ENCODE results near the gene ANHX. TPM values are rescaled to one million over a fixed set of nuclear protein-coding genes. Genes with fewer than 3 reads are reported as not detected.

The ANHX gene
- total and polyA plus RNA-seq, 2 donors (not counting 1 experiment from before 2014, with no cell fraction given), result not detected

GRCh38 chr12:133202493-133203343 lies 33.0 kb downstream of the ANHX start:
- Mint-ChIP-seq H3K9me3 (ENCODE audit: insufficient read depth) (peaks cover 15% of the 10 kb centered on the region), H3K4me3 (no peak overlapping the region), H3K27me3 (no peaks in the 10 kb centered on the region), H3K4me1 (no peaks in the 10 kb centered on the region), H3K27ac (no peak overlapping the region)
- ChIA-PET POLR2A (no interaction called here), CTCF (interaction anchor here (1.1 to 1.5 kb wide), 2 partner anchors 11 to 22 kb away, joined by 3 to 4 read pairs; partner anchors contain the start of gene ZNF268)
- Histone ChIP-seq H3K27ac (ENCODE audit: low read length in 2 of 2) (no peak overlapping the region), H3K4me1 (ENCODE audit: control insufficient read depth in 2 of 2, insufficient read depth in 2 of 2, low read length in 2 of 2) (no peaks in the 10 kb centered on the region), H4K20me1 (ENCODE audit: control insufficient read depth, insufficient read depth, low read length, poor library complexity, severe bottlenecking) (no peaks in the 10 kb centered on the region), H3K4me2 (replicated peaks; ENCODE audit: low read depth, low read length, poor library complexity, severe bottlenecking) (no peak overlapping the region), H3K36me3 (replicated peaks in 1 of 2; ENCODE audit: control extremely low read depth in 1 of 2, control insufficient read depth in 1 of 2, extremely low read depth in 1 of 2, insufficient read depth in 2 of 2, low read length in 1 of 2) (peaks cover 16 to 33% of the 10 kb centered on the region in 2 experiments), H3K9me3 (ENCODE audit: control extremely low read depth in 1 of 3, control insufficient read depth in 2 of 3, insufficient read depth in 1 of 3, low read length in 2 of 3) (peaks cover 10 to 74% (median 57%) of the 10 kb centered on the region in 3 donors), H3K27me3 (replicated peaks in 1 of 4; ENCODE audit: control extremely low read depth in 1 of 4, control insufficient read depth in 3 of 4, insufficient read depth in 4 of 4, low read length in 3 of 4) (no peaks in the 10 kb centered on the region), H3K9ac (ENCODE audit: low read length) (no peak overlapping the region), H3K79me2 (ENCODE audit: control insufficient read depth, insufficient read depth, low read length) (no peaks in the 10 kb centered on the region), H3K4me3 (ENCODE audit: control extremely low read depth in 1 of 5, extremely low read depth in 1 of 5, insufficient read depth in 1 of 5, low read depth in 2 of 5, low read length in 4 of 5) (peak overlapping the region in 1 of 5 experiments; percentile 26), H2AFZ (ENCODE audit: insufficient read depth, low read depth, low read length, poor library complexity, severe bottlenecking) (no peak overlapping the region)
- 100% methylated on average over 1 of the region's 2 CpGs for WGBS (ENCODE audit: insufficient coverage)
- no peak for TF ChIP-seq EZH2 (IDR thresholded peaks at IDR 0.05; ENCODE audit: borderline replicate concordance, insufficient read depth, low read depth, low read length, poor library complexity, severe bottlenecking)
- TF ChIP-seq, protein P1, sequence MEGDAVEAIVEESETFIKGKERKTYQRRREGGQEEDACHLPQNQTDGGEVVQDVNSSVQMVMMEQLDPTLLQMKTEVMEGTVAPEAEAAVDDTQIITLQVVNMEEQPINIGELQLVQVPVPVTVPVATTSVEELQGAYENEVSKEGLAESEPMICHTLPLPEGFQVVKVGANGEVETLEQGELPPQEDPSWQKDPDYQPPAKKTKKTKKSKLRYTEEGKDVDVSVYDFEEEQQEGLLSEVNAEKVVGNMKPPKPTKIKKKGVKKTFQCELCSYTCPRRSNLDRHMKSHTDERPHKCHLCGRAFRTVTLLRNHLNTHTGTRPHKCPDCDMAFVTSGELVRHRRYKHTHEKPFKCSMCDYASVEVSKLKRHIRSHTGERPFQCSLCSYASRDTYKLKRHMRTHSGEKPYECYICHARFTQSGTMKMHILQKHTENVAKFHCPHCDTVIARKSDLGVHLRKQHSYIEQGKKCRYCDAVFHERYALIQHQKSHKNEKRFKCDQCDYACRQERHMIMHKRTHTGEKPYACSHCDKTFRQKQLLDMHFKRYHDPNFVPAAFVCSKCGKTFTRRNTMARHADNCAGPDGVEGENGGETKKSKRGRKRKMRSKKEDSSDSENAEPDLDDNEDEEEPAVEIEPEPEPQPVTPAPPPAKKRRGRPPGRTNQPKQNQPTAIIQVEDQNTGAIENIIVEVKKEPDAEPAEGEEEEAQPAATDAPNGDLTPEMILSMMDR (IDR thresholded peaks at IDR 0.05), result no peak
- no peak for DNase-seq
- intact Hi-C loops (cut with micrococcal nuclease), result no loop called here
- ATAC-seq (ENCODE audit: low read depth), result no peak

DNA sequence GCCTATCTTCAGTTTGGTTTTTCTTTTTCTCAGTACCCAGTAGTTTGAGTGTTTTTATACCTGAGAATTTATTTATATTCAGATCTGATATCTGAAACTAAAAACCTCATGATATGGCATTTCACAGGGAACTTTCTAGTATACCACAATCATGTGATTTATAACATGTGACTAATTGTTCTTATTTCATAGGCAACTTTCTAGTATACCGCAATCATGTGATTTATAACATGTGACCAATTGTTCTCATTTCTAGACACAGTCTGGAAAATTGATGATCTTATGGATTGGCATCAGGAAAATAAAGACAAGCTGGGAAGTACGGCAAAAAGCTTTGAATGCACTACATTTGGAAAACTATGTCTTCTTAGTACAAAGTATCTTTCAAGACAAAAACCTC lies 33.8 kb downstream of the ANHX start:
- Histone ChIP-seq H3K27ac (ENCODE audit: low read length in 2 of 2) (no peak overlapping the region), H3K9me3 (ENCODE audit: control extremely low read depth in 1 of 3, control insufficient read depth in 2 of 3, insufficient read depth in 1 of 3, low read length in 2 of 3) (peaks cover 5 to 65% (median 55%) of the 10 kb centered on the region in 3 donors), H3K4me2 (replicated peaks; ENCODE audit: low read depth, low read length, poor library complexity, severe bottlenecking) (no peak overlapping the region), H3K4me1 (ENCODE audit: control insufficient read depth in 2 of 2, insufficient read depth in 2 of 2, low read length in 2 of 2) (no peaks in the 10 kb centered on the region), H3K9ac (ENCODE audit: low read length) (no peak overlapping the region), H3K4me3 (ENCODE audit: control extremely low read depth in 1 of 5, extremely low read depth in 1 of 5, insufficient read depth in 1 of 5, low read depth in 2 of 5, low read length in 4 of 5) (peak overlapping the region in 1 of 5 experiments; percentile 26), H3K27me3 (replicated peaks in 1 of 4; ENCODE audit: control extremely low read depth in 1 of 4, control insufficient read depth in 3 of 4, insufficient read depth in 4 of 4, low read length in 3 of 4) (no peaks in the 10 kb centered on the region), H3K36me3 (replicated peaks in 1 of 2; ENCODE audit: control extremely low read depth in 1 of 2, control insufficient read depth in 1 of 2, extremely low read depth in 1 of 2, insufficient read depth in 2 of 2, low read length in 1 of 2) (peaks cover 16 to 33% of the 10 kb centered on the region in 2 experiments), H2AFZ (ENCODE audit: insufficient read depth, low read depth, low read length, poor library complexity, severe bottlenecking) (no peak overlapping the region), H4K20me1 (ENCODE audit: control insufficient read depth, insufficient read depth, low read length, poor library complexity, severe bottlenecking) (no peaks in the 10 kb centered on the region), H3K79me2 (ENCODE audit: control insufficient read depth, insufficient read depth, low read length) (no peaks in the 10 kb centered on the region)
- POLR2A ChIA-PET, result no interaction called here
- Mint-ChIP-seq H3K4me1 (no peaks in the 10 kb centered on the region), H3K27ac (no peak overlapping the region), H3K27me3 (no peaks in the 10 kb centered on the region), H3K4me3 (no peak overlapping the region), H3K9me3 (ENCODE audit: insufficient read depth) (peaks cover 15% of the 10 kb centered on the region)
- CTCF ChIA-PET, result no interaction called here
- DNase-seq, result no peak
- no CpG with 5 or more reads among the region's 2 CpGs for WGBS (ENCODE audit: insufficient coverage)
- no peak for ATAC-seq (ENCODE audit: low read depth)
- no peak for TF ChIP-seq EZH2 (IDR thresholded peaks at IDR 0.05; ENCODE audit: borderline replicate concordance, insufficient read depth, low read depth, low read length, poor library complexity, severe bottlenecking)
- TF ChIP-seq, protein P1 (IDR thresholded peaks at IDR 0.05), result no peak
- intact Hi-C loops (cut with micrococcal nuclease), result no loop called here

Data from B cell (primary cell).